ENCODE data around the gene SLC13A2.
"Not testable (repeated sequence)": the region's sequence is repeated elsewhere in the genome, so short reads cannot be mapped to it uniquely, and the experiment has no call there.

Gene SLC13A2

GRCh38 chr17:28514561-28515002 lies 41.1 kb downstream of the SLC13A2 start:
- no peak for DNase-seq (ENCODE audit: low read depth, low spot score)

DNA sequence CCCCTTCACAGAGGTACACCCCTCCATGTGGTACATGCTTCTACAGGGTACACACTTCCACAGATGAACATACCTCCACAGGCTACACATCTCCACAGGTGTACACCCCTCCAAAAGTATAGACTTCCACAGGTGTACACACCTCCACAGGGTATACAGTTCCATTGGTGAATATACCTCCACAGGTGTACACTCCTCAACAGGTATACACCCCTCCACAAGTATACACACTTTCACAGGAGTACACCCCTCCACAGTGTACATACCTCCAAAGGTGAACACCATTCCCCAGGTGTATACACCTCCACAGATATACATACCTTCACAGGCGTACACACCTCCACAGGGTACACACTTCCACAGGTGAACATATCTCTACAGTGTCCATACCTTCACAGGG lies 42.1 kb downstream of the SLC13A2 start:
- DNase-seq (ENCODE audit: low read depth, low spot score), result no peak

GRCh38 chr17:28518132-28518531 lies 44.7 kb downstream of the SLC13A2 start:
- DNase-seq (ENCODE audit: low read depth, low spot score), result no peak

GRCh38 chr17:28518578-28518977 lies 45.1 kb downstream of the SLC13A2 start:
- DNase-seq (ENCODE audit: low read depth, low spot score), result no peak

- no peak for DNase-seq (ENCODE audit: low read depth, low spot score)
Measured at GRCh38 chr17:28519236-28519635, 45.8 kb downstream of the SLC13A2 start.

DNA sequence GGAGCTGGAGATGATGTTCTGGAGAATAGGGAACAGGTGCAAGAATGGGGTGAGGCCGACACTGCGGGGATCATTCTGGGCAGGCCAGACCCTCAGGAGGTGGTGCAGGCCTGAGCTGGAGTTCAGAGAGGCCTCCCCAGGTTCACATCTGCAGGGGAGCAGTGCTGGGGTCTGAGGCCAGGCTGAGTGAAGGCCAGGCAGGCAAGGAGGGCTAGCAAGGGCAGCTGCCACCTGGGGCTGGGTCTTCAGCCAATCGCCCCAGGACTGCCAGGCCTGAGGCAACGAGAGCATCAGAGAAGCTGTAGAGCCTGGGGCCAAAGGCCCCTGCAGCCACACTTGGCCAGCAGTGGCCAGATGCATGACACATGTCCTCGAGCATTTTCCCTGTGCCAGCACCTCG lies 47.2 kb downstream of the SLC13A2 start:
- DNase-seq (ENCODE audit: low read depth, low spot score), result no peak

- DNase-seq (ENCODE audit: low read depth, low spot score), result no peak
Measured at GRCh38 chr17:28521311-28522085, 48.1 kb downstream of the SLC13A2 start.

GRCh38 chr17:28522281-28522680 lies 48.8 kb downstream of the SLC13A2 start:
- DNase-seq (ENCODE audit: low read depth, low spot score), result not testable (repeated sequence)

- DNase-seq (ENCODE audit: low read depth, low spot score), result no peak
Measured at GRCh38 chr17:28523186-28523585, 49.7 kb downstream of the SLC13A2 start.

GRCh38 chr17:28523876-28524275 lies 50.4 kb downstream of the SLC13A2 start:
- no peak for DNase-seq (ENCODE audit: low read depth, low spot score)

GRCh38 chr17:28524476-28525424 lies 51.3 kb downstream of the SLC13A2 start:
- no peak for DNase-seq (ENCODE audit: low read depth, low spot score)

DNA sequence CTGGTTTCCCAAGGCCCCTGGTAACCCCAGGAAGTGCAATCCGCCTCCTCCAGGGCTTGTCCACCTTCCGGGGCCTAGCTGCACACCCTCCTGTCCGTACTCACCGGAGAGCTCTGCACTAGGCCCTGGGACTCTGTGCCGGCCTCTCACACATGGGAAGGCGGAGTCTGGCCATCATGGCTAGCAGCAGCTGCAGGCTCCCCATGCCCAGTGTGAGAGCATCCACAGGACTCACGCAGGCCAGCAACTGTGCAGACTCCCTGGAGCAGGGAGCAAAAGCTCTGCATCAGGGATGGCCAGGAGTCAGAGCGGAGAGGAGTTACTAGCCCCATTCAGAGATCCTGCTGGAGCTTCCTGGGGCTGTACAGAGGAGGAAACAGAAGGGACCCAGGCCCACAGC lies 52.9 kb downstream of the SLC13A2 start:
- no peak for DNase-seq (ENCODE audit: low read depth, low spot score)

DNA sequence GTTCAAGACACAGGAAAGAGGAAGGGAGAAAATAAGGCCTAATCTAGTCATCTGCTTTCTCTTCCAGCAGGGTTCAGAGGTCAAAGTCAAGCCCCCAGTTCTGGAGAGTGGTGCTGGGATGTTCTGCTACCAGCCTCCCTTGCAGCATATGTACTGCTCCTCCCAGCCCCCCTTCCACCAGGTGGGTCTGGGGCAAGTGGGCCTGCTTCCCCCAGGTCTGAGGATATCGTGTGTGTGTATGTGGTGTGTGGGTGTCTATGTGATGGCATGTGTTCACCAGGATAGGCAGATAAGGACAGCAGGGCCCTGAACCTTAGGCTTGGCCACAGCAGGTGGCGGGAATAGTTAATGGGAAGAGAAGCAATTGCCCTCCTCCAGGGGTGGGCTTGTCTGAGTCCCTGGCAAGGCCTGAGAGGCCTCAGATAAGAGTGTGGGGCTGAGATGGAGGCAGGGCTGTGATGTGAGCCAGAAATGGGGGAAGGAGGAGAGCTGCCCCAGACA lies 53.8 kb downstream of the SLC13A2 start:
- no peak for DNase-seq (ENCODE audit: low read depth, low spot score)

- no peak for DNase-seq (ENCODE audit: low read depth, low spot score)
Measured at GRCh38 chr17:28527859-28528258, 54.4 kb downstream of the SLC13A2 start.

- no peak for DNase-seq (ENCODE audit: low read depth, low spot score)
Measured at GRCh38 chr17:28528327-28529012, 55.0 kb downstream of the SLC13A2 start.

- no peak for DNase-seq (ENCODE audit: low read depth, low spot score)
Measured at GRCh38 chr17:28529013-28529400, 55.6 kb downstream of the SLC13A2 start.

GRCh38 chr17:28530250-28530649 lies 56.8 kb downstream of the SLC13A2 start:
- DNase-seq (ENCODE audit: low read depth, low spot score), result no peak

GRCh38 chr17:28530926-28531325 lies 57.5 kb downstream of the SLC13A2 start:
- DNase-seq (ENCODE audit: low read depth, low spot score), result no peak

DNA sequence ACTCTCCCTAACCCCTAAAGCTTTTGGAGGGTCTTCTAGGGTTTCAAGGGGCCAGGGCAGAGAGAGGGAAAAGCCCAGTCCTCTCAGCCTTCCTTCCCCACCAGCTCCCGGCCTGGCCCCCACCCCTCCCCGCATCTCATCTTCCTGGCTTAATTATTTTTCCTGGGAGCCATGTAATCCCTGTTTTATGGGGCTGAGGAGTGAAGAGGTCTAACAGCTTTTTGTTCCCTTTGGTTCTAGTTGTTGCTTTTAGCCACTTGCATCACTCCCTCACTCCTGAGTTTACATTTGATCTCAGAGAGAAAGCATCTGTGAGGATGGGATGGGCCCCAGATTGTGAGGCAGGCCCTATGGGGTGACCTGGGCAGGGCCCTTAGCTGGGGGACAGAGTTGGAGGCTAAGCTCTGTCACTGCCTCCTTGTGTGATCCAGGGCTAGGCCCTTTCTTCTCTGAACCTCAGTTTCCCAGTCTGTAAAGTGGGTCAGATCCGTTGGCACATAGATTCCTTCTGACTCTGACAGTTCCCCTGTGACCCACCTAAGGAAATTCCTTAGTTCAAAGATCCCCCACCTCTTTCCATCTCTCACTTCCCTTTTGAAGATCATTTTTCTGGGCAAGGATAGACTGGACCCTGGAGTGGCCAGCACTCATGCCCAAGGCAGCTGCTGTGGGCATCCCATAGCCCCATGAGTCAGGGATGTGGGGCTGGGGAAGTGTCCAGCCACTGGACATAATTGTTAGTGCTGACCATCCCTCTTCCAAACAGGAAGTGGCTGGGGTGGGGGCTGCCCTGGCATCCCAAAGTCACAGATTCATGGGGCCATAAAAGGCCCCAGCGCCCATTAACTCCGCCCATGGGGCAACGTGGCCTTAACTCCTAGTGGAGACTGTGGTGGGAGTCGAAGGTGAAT lies 58.9 kb downstream of the SLC13A2 start:
- no peak for DNase-seq (ENCODE audit: low read depth, low spot score)

DNA sequence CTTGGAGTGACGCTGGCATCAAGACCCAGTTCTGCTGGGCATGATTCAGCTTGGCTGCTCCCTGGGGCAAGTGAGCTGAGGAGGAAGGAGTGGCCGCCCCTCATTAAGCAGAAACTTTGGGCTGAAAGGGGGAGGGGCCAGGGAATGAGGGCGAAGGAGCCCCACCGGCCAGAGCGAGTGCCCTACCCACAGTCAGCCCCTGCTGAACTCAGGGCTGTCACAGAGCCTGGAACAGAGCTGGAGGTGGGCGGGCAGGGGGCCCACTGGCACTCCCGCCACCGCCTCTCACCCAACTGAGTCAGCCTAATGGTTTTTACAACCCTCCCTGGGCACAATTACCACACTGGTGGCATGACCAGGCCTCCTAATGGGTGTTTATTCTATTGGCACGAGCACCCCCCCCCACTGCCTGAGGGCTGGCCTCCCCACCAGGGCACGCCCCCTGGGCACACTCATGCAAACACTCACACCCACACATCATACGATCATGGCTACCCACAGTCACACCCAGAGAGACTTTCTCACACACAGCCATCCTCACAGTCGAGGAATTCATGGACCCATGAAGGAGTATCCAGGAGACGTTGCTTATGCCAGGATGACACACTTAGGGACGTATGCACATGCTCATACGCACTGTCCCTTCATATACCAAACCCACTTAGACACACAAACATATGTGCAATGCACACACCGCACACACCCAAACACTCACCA lies 59.8 kb downstream of the SLC13A2 start:
- DNase-seq (ENCODE audit: low read depth, low spot score), result no peak

Data from brain pericyte (primary cell).